Neural cell (in vitro differentiated cells): ENCODE results near the gene PLXNC1. TPM values are rescaled to one million over a fixed set of nuclear protein-coding genes. Genes with fewer than 3 reads are reported as not detected.

ENCODE experiments used
- H2AFZ ChIP-seq: fragments of 200-600, 300-800 bp; sonication (generic), shearing (Covaris generic); 2 replicates; pipeline ENCODE4 v1.6.0; 2014; ENCODE audit warnings: low read depth, mild to moderate bottlenecking, antibody characterized with exemption, low read length, moderate library complexity
- H3F3A ChIP-seq: fragments of 200-600 bp; shearing (Covaris generic); 2 replicates; pipeline ENCODE4 v1.6.1; 2016; ENCODE audit warnings: mild to moderate bottlenecking, moderate library complexity, mixed read lengths, antibody characterized with exemption, low read length; ENCODE audit not compliant: insufficient read depth, poor library complexity, severe bottlenecking
- H3K27ac ChIP-seq: fragments of 200-600, 300-800 bp; sonication (generic), shearing (Covaris generic); 2 replicates; pipeline ENCODE4 v1.5.1; 2014; ENCODE audit warnings: mild to moderate bottlenecking, low read length, moderate library complexity
- H3K27me3 ChIP-seq: fragments of 300-800, 200-600 bp; sonication (generic), shearing (Covaris generic); 2 replicates; pipeline ENCODE4 v1.6.0; 2014; ENCODE audit warnings: mild to moderate bottlenecking, low read depth, low read length, moderate library complexity; ENCODE audit not compliant: insufficient read depth
- H3K36me3 ChIP-seq: fragments of 300-800, 200-600 bp; sonication (generic), shearing (Covaris generic); 2 replicates; pipeline ENCODE4 v1.5.1; 2014; ENCODE audit warnings: mild to moderate bottlenecking, antibody characterized with exemption, low read length, moderate library complexity; ENCODE audit not compliant: insufficient read depth
- H3K4me2 ChIP-seq: fragments of 300-800, 200-600 bp; sonication (generic), shearing (Covaris generic); 2 replicates; pipeline ENCODE4 v1.6.0; 2014; ENCODE audit warnings: mild to moderate bottlenecking, low read length
- H3K4me3 ChIP-seq: fragments of 300-800, 200-600 bp; sonication (generic), shearing (Covaris generic); 2 replicates; pipeline ENCODE4 v1.5.1; 2014; ENCODE audit warnings: mild to moderate bottlenecking, low read length, moderate library complexity
- H3K79me2 ChIP-seq: fragments of 200-600 bp; shearing (Covaris generic); replicated peaks from 2 replicates; pipeline ENCODE4 v1.6.0; 2014; ENCODE audit warnings: mild to moderate bottlenecking, low read length, moderate library complexity; ENCODE audit not compliant: insufficient read depth
- H3K9ac ChIP-seq: fragments of 300-800, 200-600 bp; sonication (generic), shearing (Covaris generic); 2 replicates; pipeline ENCODE4 v1.6.1; 2016; ENCODE audit warnings: mild to moderate bottlenecking, low read length, mixed read lengths
- H3K9me2 ChIP-seq: fragments of 200-600 bp; shearing (Covaris generic); 2 replicates; pipeline ENCODE4 v1.6.1; 2016; ENCODE audit warnings: mild to moderate bottlenecking, low read length, mixed read lengths; ENCODE audit not compliant: insufficient read depth
- H3K9me3 ChIP-seq: fragments of 200-600, 300-800 bp; sonication (generic), shearing (Covaris generic); 2 replicates; pipeline ENCODE4 v1.6.1; 2016; ENCODE audit warnings: mild to moderate bottlenecking, mixed run types, low read length, moderate library complexity, mixed read lengths
- H4K20me1 ChIP-seq: fragments of 200-600 bp; shearing (Covaris generic); 2 replicates; pipeline ENCODE4 v1.6.1; 2016; ENCODE audit warnings: mild to moderate bottlenecking, mixed run types; ENCODE audit not compliant: insufficient read depth
- EP300 ChIP-seq: fragments of 450-650 bp; conservative IDR thresholded peaks from 2 replicates; pipeline ENCODE4 v1.6.1; 2014; ENCODE audit warnings: antibody characterized with exemption, mild to moderate bottlenecking, moderate library complexity; ENCODE audit not compliant: poor library complexity, severe bottlenecking
- EZH2 ChIP-seq: fragments of 200-600, 300-800 bp; shearing (Covaris generic), sonication (generic); IDR thresholded peaks from 2 replicates; pipeline ENCODE4 v1.6.1; 2014; ENCODE audit warnings: antibody characterized with exemption, low read length, borderline replicate concordance, mild to moderate bottlenecking; ENCODE audit not compliant: insufficient read depth, poor library complexity, severe bottlenecking
- MXI1 ChIP-seq: fragments of 450-650 bp; conservative IDR thresholded peaks from 2 replicates; pipeline ENCODE4 v1.6.1; 2014; ENCODE audit warnings: antibody characterized with exemption, mild to moderate bottlenecking; ENCODE audit not compliant: poor library complexity, severe bottlenecking
- POLR2AphosphoS5 ChIP-seq: IDR thresholded peaks from 2 replicates; pipeline ENCODE4 v1.6.1; 2012
- RAD21 ChIP-seq: fragments of 450-650 bp; conservative IDR thresholded peaks from 2 replicates; pipeline ENCODE4 v1.6.1; 2014; ENCODE audit warnings: antibody characterized with exemption, mild to moderate bottlenecking, moderate library complexity
- SMC3 ChIP-seq: fragments of 450-650 bp; conservative IDR thresholded peaks from 2 replicates; pipeline ENCODE4 v1.6.1; 2014; ENCODE audit warnings: antibody characterized with exemption, mild to moderate bottlenecking, moderate library complexity; ENCODE audit not compliant: poor library complexity
- TAF1 ChIP-seq: IDR thresholded peaks from 2 replicates; pipeline ENCODE4 v1.6.1; 2012; ENCODE audit warnings: low read depth
- polyA plus RNA-seq: library from polyadenylated mRNA; depleted of rRNA; stranded (reverse); fragments of >200 nt; gene quantifications from 2 replicates; pipeline ENCODE4 v1.2.3, GENCODE V29; 2014
- TF ChIP-seq, protein P1 (sequence below): IDR thresholded peaks from 2 replicates; pipeline ENCODE4 v1.6.1; 2012; ENCODE audit warnings: borderline replicate concordance
- TF ChIP-seq, protein P2 (sequence below): fragments of 450-650 bp; IDR thresholded peaks from 2 replicates; pipeline ENCODE4 v1.5.1; 2014; ENCODE audit warnings: antibody characterized with exemption, mild to moderate bottlenecking, moderate library complexity; ENCODE audit not compliant: poor library complexity, severe bottlenecking

Gene PLXNC1
- polyA plus RNA-seq, 1 donor from 2014 or later: 76.3 TPM

DNA sequence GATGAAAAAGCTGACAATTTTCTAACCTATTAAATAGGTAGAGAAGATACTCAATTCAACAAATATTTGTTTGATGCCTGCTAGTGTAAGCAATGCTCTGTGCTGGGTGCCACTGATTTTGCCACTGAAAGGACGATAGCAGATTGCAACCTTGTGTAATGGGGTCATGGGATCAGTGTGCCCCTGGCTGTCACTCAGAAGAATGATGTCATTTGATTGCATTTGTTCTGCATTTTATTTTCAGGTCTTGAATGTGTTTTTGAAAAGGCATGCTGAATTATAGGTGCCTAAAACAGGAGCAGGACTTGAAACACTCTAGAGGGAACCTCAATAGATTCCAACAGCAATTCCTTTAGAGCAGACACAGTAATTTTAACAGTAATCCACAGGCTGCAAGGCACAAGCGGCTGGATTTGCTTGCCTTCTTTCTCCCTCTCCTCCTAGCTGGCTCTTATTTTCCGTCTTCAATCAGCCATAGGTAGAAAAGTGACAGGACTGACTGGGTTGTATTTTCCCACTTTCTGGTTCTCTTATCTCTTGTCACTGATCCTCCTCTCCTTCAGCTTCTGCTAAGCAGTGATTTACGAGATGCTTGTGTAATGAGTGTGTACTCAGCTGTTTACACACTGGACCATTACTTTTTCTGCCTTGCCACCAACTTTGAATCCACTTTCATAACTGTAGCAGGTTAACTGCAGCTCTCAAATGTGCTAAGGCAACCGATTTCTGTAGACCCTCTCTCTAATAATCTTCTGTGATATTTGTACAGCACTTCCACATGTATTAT lies 4.1 kb downstream of the PLXNC1 start:
- peak overlapping the region; percentile 0 for H2AFZ ChIP-seq
- H3K9me3 ChIP-seq: no peaks in the 10 kb centered on the region
- peak; percentile 83 for TF ChIP-seq POLR2AphosphoS5
- TF ChIP-seq, protein P1, sequence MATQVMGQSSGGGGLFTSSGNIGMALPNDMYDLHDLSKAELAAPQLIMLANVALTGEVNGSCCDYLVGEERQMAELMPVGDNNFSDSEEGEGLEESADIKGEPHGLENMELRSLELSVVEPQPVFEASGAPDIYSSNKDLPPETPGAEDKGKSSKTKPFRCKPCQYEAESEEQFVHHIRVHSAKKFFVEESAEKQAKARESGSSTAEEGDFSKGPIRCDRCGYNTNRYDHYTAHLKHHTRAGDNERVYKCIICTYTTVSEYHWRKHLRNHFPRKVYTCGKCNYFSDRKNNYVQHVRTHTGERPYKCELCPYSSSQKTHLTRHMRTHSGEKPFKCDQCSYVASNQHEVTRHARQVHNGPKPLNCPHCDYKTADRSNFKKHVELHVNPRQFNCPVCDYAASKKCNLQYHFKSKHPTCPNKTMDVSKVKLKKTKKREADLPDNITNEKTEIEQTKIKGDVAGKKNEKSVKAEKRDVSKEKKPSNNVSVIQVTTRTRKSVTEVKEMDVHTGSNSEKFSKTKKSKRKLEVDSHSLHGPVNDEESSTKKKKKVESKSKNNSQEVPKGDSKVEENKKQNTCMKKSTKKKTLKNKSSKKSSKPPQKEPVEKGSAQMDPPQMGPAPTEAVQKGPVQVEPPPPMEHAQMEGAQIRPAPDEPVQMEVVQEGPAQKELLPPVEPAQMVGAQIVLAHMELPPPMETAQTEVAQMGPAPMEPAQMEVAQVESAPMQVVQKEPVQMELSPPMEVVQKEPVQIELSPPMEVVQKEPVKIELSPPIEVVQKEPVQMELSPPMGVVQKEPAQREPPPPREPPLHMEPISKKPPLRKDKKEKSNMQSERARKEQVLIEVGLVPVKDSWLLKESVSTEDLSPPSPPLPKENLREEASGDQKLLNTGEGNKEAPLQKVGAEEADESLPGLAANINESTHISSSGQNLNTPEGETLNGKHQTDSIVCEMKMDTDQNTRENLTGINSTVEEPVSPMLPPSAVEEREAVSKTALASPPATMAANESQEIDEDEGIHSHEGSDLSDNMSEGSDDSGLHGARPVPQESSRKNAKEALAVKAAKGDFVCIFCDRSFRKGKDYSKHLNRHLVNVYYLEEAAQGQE: no peak
- TF ChIP-seq EP300: peak; percentile 36
- peak; percentile 13 for TF ChIP-seq SMC3
- peak; percentile 36 for TF ChIP-seq TAF1
- TF ChIP-seq MXI1: peak; percentile 10
- no peaks in the 10 kb centered on the region for H3K36me3 ChIP-seq
- H3F3A ChIP-seq: no peaks in the 10 kb centered on the region
- peak overlapping the region; percentile 90 for H3K9ac ChIP-seq
- H3K79me2 ChIP-seq: peaks cover 74% of the 10 kb centered on the region
- H3K4me2 ChIP-seq: peak overlapping the region; percentile 99
- no peaks in the 10 kb centered on the region for H3K9me2 ChIP-seq
- peak overlapping the region; percentile 95 for H3K4me3 ChIP-seq
- no peaks in the 10 kb centered on the region for H4K20me1 ChIP-seq
- H3K27ac ChIP-seq: peak overlapping the region; percentile 85
- no peaks in the 10 kb centered on the region for H3K27me3 ChIP-seq

DNA sequence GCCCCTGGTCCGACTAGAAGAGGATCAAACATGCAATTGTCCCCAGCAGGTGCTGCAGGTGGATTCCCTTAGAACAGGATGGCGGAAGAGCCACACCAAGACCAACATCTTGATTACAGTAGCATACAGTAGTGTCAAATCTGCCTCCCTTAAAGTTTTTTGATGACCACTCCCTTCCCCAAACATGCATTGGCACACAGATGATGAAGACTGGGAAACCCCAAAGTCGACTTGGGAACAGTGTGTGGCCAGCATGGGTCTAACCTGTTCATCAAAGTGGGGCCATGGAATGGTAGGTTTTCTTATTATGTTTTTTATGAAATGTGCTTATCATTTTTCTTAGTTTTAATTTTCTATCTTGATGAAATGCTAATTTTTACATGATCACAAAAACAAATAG lies 8.8 kb downstream of the PLXNC1 start:
- Histone ChIP-seq H3K79me2 (peaks cover 81% of the 10 kb centered on the region), H3K27me3 (no peaks in the 10 kb centered on the region), H3K4me2 (no peak overlapping the region), H3K9me2 (no peaks in the 10 kb centered on the region), H3K9ac (no peak overlapping the region), H3K4me3 (no peak overlapping the region), H3K27ac (no peak overlapping the region), H3F3A (no peaks in the 10 kb centered on the region), H3K36me3 (no peaks in the 10 kb centered on the region), H3K9me3 (no peaks in the 10 kb centered on the region), H4K20me1 (no peaks in the 10 kb centered on the region), H2AFZ (no peak overlapping the region)
- TF ChIP-seq SMC3 (no peak), RAD21 (no peak), POLR2AphosphoS5 (no peak), EZH2 (no peak), MXI1 (no peak), TAF1 (no peak)
- TF ChIP-seq, protein P2, sequence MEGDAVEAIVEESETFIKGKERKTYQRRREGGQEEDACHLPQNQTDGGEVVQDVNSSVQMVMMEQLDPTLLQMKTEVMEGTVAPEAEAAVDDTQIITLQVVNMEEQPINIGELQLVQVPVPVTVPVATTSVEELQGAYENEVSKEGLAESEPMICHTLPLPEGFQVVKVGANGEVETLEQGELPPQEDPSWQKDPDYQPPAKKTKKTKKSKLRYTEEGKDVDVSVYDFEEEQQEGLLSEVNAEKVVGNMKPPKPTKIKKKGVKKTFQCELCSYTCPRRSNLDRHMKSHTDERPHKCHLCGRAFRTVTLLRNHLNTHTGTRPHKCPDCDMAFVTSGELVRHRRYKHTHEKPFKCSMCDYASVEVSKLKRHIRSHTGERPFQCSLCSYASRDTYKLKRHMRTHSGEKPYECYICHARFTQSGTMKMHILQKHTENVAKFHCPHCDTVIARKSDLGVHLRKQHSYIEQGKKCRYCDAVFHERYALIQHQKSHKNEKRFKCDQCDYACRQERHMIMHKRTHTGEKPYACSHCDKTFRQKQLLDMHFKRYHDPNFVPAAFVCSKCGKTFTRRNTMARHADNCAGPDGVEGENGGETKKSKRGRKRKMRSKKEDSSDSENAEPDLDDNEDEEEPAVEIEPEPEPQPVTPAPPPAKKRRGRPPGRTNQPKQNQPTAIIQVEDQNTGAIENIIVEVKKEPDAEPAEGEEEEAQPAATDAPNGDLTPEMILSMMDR: no peak
